ENCODE data around the gene ZNF670. TPM values are rescaled to one million over a fixed set of nuclear protein-coding genes. Genes with fewer than 3 reads are reported as not detected.
A peak's percentile ranks its signal among the peaks of the same experiment; 100 is the strongest.

Gene ZNF670
- total RNA-seq, 1 donor from 2014 or later: 13.0 TPM

DNA sequence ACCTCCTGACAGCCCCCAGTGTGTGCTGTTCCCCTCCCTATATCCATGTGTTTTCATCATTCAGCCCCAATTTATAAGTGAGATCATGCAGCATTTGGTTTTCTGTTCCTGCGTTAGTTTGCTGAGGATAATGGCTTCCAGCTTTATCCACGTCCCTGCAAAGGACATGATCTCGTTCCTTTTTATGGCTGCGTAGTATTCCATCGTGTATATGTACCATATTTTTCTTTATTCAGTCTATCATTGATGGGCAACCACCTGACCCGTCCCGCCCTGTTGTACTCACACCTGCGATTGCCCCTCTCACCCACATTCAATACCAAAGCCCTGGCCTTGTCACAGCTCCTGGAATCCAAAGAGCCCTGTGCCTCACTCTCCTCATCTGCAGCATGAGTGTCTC, 6.2 kb upstream of the ZNF670 start:
- Mint-ChIP-seq H3K4me1 (ENCODE audit: low read depth) (peaks cover 1% of the 10 kb centered on the region), H3K9me3 (ENCODE audit: low read depth) (peaks cover 7% of the 10 kb centered on the region), H3K27me3 (no peaks in the 10 kb centered on the region), H3K27ac (no peak overlapping the region), H3K4me3 (ENCODE audit: low read depth) (no peak overlapping the region), H3K36me3 (ENCODE audit: insufficient read depth) (no peaks in the 10 kb centered on the region)
- no peak for DNase-seq (ENCODE audit: low spot score, unreplicated experiment)
- TF ChIP-seq, protein P1, sequence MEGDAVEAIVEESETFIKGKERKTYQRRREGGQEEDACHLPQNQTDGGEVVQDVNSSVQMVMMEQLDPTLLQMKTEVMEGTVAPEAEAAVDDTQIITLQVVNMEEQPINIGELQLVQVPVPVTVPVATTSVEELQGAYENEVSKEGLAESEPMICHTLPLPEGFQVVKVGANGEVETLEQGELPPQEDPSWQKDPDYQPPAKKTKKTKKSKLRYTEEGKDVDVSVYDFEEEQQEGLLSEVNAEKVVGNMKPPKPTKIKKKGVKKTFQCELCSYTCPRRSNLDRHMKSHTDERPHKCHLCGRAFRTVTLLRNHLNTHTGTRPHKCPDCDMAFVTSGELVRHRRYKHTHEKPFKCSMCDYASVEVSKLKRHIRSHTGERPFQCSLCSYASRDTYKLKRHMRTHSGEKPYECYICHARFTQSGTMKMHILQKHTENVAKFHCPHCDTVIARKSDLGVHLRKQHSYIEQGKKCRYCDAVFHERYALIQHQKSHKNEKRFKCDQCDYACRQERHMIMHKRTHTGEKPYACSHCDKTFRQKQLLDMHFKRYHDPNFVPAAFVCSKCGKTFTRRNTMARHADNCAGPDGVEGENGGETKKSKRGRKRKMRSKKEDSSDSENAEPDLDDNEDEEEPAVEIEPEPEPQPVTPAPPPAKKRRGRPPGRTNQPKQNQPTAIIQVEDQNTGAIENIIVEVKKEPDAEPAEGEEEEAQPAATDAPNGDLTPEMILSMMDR (IDR thresholded peaks at IDR 0.05; ENCODE audit: unreplicated experiment): no peak

- TF ChIP-seq, protein P1 (IDR thresholded peaks at IDR 0.05; ENCODE audit: unreplicated experiment): peak; percentile 3
- H3K27ac Mint-ChIP-seq: peak overlapping the region; percentile 99
These were observed 697 bp upstream of the ZNF670 start for GRCh38 chr1:247079141-247079874.

DNA sequence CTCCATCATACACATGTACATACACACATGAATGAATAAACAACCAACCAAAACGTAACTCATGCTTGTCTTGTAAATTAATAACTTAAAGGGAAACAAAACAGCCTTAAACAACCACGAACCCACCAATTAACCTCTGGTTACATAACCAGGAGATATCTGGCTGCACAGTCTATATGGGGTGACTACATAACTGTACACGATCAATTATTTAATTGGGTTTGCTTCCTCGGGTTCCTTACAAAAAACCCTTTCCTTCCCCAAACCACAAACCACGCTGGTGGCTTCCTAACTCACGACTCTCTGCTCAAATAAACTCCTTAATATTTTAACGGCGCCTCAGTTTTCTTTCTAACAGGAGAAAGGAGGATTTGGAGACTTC, 744 bp downstream of the ZNF670 start:
- Mint-ChIP-seq H3K27ac (peak overlapping the region; percentile 99), H3K36me3 (ENCODE audit: insufficient read depth) (peaks cover 38% of the 10 kb centered on the region), H3K27me3 (no peaks in the 10 kb centered on the region), H3K4me3 (ENCODE audit: low read depth) (peak overlapping the region; percentile 92), H3K9me3 (ENCODE audit: low read depth) (peaks cover 24% of the 10 kb centered on the region), H3K4me1 (ENCODE audit: low read depth) (peaks cover 13% of the 10 kb centered on the region)
- TF ChIP-seq, protein P1 (IDR thresholded peaks at IDR 0.05; ENCODE audit: unreplicated experiment): no peak
- no peak for DNase-seq (ENCODE audit: low spot score, unreplicated experiment)

More at GRCh38 chr1:247079141-247079874, 697 bp upstream of the ZNF670 start:
- H3K4me3 Mint-ChIP-seq (ENCODE audit: low read depth): peak overlapping the region; percentile 92
- H3K27me3 Mint-ChIP-seq: no peaks in the 10 kb centered on the region
- DNase-seq (ENCODE audit: low spot score, unreplicated experiment): no peak
- H3K9me3 Mint-ChIP-seq (ENCODE audit: low read depth): peaks cover 15% of the 10 kb centered on the region
- H3K4me1 Mint-ChIP-seq (ENCODE audit: low read depth): peaks cover 13% of the 10 kb centered on the region
- H3K36me3 Mint-ChIP-seq (ENCODE audit: insufficient read depth): peaks cover 25% of the 10 kb centered on the region

DNA sequence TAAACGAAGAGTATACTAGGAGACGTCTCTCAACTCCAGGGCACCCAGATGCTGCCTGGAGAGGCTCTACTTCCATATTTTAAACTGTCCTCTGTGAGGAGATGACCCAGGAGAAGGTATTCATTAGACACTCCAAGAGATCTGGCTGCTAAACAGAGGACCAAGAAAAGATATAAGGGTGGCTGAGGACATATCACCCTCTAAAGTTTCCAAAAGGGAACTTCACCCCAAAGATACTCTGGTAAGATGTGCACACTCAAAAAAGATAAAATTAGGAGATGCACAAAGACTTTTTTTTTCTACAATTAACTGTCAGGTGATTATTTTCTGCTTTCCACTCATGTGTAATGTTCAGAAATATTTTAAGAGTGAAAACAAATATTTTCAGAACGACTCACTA, 1.4 kb downstream of the ZNF670 start:
- Mint-ChIP-seq H3K9me3 (ENCODE audit: low read depth) (peaks cover 26% of the 10 kb centered on the region), H3K36me3 (ENCODE audit: insufficient read depth) (peaks cover 40% of the 10 kb centered on the region)
- TF ChIP-seq, protein P1 (IDR thresholded peaks at IDR 0.05; ENCODE audit: unreplicated experiment): no peak

DNA sequence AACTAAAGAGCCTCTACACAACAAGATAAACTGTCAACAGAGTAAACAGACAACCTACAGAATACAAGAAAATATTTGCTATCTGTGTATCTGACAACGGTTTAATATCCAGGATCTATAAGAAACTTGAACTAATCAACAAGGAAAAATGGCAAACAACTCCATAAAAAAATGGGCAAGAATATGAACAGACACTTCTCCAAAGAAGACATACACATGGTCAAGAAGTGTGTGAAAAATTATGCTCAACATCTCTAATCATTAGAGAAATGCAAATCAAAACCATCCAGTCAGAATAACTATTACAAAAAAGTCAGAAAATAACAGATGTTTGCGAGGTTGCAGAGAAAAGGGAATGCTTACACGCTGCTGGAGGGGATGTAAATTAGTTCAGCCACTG, 8.0 kb downstream of the ZNF670 start:
- Mint-ChIP-seq H3K27me3 (no peaks in the 10 kb centered on the region), H3K36me3 (ENCODE audit: insufficient read depth) (peaks cover 69% of the 10 kb centered on the region), H3K4me3 (ENCODE audit: low read depth) (no peak overlapping the region), H3K4me1 (ENCODE audit: low read depth) (no peaks in the 10 kb centered on the region), H3K27ac (no peak overlapping the region), H3K9me3 (ENCODE audit: low read depth) (peaks cover 62% of the 10 kb centered on the region)
- TF ChIP-seq, protein P1 (IDR thresholded peaks at IDR 0.05; ENCODE audit: unreplicated experiment): no peak
- no peak for DNase-seq (ENCODE audit: low spot score, unreplicated experiment)

More for the DNA sequence above, 1.4 kb downstream of the ZNF670 start:
- no peak for DNase-seq (ENCODE audit: low spot score, unreplicated experiment)
- Mint-ChIP-seq H3K27ac (peak overlapping the region; percentile 99), H3K4me3 (ENCODE audit: low read depth) (peak overlapping the region; percentile 92), H3K27me3 (no peaks in the 10 kb centered on the region), H3K4me1 (ENCODE audit: low read depth) (peaks cover 13% of the 10 kb centered on the region)

Measured in progenitor cell of endocrine pancreas (in vitro differentiated cells).